Spleen (tissue), 7 donors: ENCODE results near the gene TP53TG5.

Experiments used
- POLR2A ChIP-seq, 3 donors: fragments of 450-650 bp; IDR thresholded peaks; one replicate each; pipeline ENCODE4 v1.5.1; 2017; ENCODE audit warnings: antibody characterized with exemption in 3 of 3, mild to moderate bottlenecking in 1 of 3
- POLR2AphosphoS5 ChIP-seq, 3 donors: sonication (generic); formaldehyde crosslinking; IDR thresholded peaks; one replicate each; pipeline ENCODE4 v1.5.1; 2017; ENCODE audit warnings: antibody characterized with exemption in 3 of 3
- TF ChIP-seq, protein P1 (sequence below), 11 experiments: fragments of 200-600 bp in 7 of 11; fragments of 450-650 bp in 4 of 11; sonication (generic) in 4 of 11; IDR thresholded peaks in 8 of 11; conservative IDR thresholded peaks in 3 of 11; 1 replicate in 7 of 11; 2 replicates in 4 of 11; pipeline versions ENCODE4 v1.4.0 to v1.8.0; 2016 to 2021; ENCODE audit warnings: antibody characterized with exemption in 11 of 11, inconsistent platforms in 4 of 11, mild to moderate bottlenecking in 1 of 11
- donor health status: DM: no; HTN: no; CAD: no; lungs with moderate emphysema.
- donor health status: DM: no; HTN: no; CAD: no.
- donor health status: DM: no; HTN: no; CAD: no.

DNA sequence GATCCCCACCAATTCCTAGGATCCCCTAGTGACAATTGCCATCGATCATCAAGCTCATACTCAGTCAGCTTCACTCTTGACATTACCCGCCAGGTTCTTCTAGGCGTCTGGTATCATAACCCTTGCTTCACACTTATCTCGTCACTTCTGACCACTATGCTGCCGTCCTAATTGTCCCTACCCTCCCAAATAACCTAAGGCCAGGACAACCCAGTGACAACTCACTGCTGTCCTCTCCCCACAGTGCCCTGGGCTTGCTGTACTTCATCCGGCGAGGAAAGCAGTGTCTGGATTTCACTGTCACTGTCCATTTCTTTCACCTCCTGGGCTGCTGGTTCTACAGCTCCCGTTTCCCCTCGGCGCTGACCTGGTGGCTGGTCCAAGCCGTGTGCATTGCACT lies 11.5 kb downstream of the TP53TG5 start:
- TF ChIP-seq, protein P1, sequence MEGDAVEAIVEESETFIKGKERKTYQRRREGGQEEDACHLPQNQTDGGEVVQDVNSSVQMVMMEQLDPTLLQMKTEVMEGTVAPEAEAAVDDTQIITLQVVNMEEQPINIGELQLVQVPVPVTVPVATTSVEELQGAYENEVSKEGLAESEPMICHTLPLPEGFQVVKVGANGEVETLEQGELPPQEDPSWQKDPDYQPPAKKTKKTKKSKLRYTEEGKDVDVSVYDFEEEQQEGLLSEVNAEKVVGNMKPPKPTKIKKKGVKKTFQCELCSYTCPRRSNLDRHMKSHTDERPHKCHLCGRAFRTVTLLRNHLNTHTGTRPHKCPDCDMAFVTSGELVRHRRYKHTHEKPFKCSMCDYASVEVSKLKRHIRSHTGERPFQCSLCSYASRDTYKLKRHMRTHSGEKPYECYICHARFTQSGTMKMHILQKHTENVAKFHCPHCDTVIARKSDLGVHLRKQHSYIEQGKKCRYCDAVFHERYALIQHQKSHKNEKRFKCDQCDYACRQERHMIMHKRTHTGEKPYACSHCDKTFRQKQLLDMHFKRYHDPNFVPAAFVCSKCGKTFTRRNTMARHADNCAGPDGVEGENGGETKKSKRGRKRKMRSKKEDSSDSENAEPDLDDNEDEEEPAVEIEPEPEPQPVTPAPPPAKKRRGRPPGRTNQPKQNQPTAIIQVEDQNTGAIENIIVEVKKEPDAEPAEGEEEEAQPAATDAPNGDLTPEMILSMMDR (IDR thresholded peaks at IDR 0.05 in 8 of 11, conservative IDR thresholded peaks at IDR 0.05 in 3 of 11), result no peak
- TF ChIP-seq POLR2AphosphoS5 (IDR thresholded peaks at IDR 0.05) (no peak), POLR2A (IDR thresholded peaks at IDR 0.05) (no peak)
